Smooth muscle cell (in vitro differentiated cells): ENCODE data around the gene CCDC38. TPM values are rescaled to one million over a fixed set of nuclear protein-coding genes. Genes with fewer than 3 reads are reported as not detected.
A peak's percentile ranks its signal among the peaks of the same experiment; 100 is the strongest.

Experiments used
- DNase-seq: peaks from one replicate; lab custom pipeline; 2025; ENCODE audit not compliant: unreplicated experiment; lab: John Stamatoyannopoulos, UW
- H2AFZ ChIP-seq: fragments of 200-600 bp; sonication (generic); 2 replicates; pipeline ENCODE4 v1.6.0; 2016; ENCODE audit warnings: antibody characterized with exemption, low read depth, mild to moderate bottlenecking
- H3F3A ChIP-seq: fragments of 200-600 bp; sonication (generic); 2 replicates; pipeline ENCODE4 v1.6.0; 2017; ENCODE audit warnings: antibody characterized with exemption, low read depth
- H3K27ac ChIP-seq: fragments of 200-600 bp; sonication (generic); 2 replicates; pipeline ENCODE4 v1.5.1; 2016; ENCODE audit warnings: low read depth, mild to moderate bottlenecking
- H3K27me3 ChIP-seq: fragments of 200-600 bp; sonication (generic); 2 replicates; pipeline ENCODE4 v1.6.1; 2016; ENCODE audit warnings: low read depth, mild to moderate bottlenecking
- H3K36me3 ChIP-seq: fragments of 200-600 bp; sonication (generic); 2 replicates; pipeline ENCODE4 v1.5.1; 2016; ENCODE audit warnings: low read depth
- H3K4me1 ChIP-seq: fragments of 200-600 bp; sonication (generic); 2 replicates; pipeline ENCODE4 v1.5.1; 2016; ENCODE audit warnings: low read depth
- H3K4me2 ChIP-seq: fragments of 200-600 bp; sonication (generic); 2 replicates; pipeline ENCODE4 v1.6.0; 2016; ENCODE audit warnings: mild to moderate bottlenecking
- H3K4me3 ChIP-seq: fragments of 200-600 bp; sonication (generic); 2 replicates; pipeline ENCODE4 v1.5.1; 2016; ENCODE audit warnings: mild to moderate bottlenecking
- H3K79me2 ChIP-seq: fragments of 200-600 bp; sonication (generic); 2 replicates; pipeline ENCODE4 v1.6.0; 2016; ENCODE audit warnings: low read depth, mild to moderate bottlenecking
- H3K9ac ChIP-seq: fragments of 200-600 bp; sonication (generic); 2 replicates; pipeline ENCODE4 v1.6.0; 2016; ENCODE audit warnings: low read depth
- H3K9me3 ChIP-seq: fragments of 200-600 bp; sonication (generic); replicated peaks from 2 replicates; pipeline ENCODE4 v1.5.1; 2016; ENCODE audit warnings: low read depth
- H4K20me1 ChIP-seq: fragments of 200-600 bp; sonication (generic); 2 replicates; pipeline ENCODE4 v1.6.0; 2016; ENCODE audit warnings: low read depth
- WGBS: methylation state at CpG from one replicate; pipeline ENCODE4 v1.1.7; 2016; ENCODE audit warnings: low lambda C conversion rate; 5-methylcytosine and 5-hydroxymethylcytosine counted together
- polyA plus RNA-seq: library from polyadenylated mRNA; unstranded; fragments of >200 nt; fragmentation: Nextera tagmentation; extraction: Ambion mirVana; gene quantifications from 2 replicates; pipeline ENCODE4 v1.2.1, GENCODE V29; 2016
- total RNA-seq: library from RNA; depleted of rRNA; stranded (reverse); fragments of >200 nt; gene quantifications from 2 replicates; pipeline ENCODE4 v1.2.3, GENCODE V29; 2014
- TF ChIP-seq, protein P1 (sequence below): fragments of 200-600 bp; sonication (generic); IDR thresholded peaks from 2 replicates; pipeline ENCODE4 v1.5.1; 2017; ENCODE audit warnings: borderline replicate concordance, mild to moderate bottlenecking, antibody characterized with exemption; ENCODE audit not compliant: insufficient read depth, poor library complexity, severe bottlenecking

CCDC38 gene
- total and polyA plus RNA-seq, 2 experiments from 2014 or later: 0.39 TPM; not detected in 1

DNA sequence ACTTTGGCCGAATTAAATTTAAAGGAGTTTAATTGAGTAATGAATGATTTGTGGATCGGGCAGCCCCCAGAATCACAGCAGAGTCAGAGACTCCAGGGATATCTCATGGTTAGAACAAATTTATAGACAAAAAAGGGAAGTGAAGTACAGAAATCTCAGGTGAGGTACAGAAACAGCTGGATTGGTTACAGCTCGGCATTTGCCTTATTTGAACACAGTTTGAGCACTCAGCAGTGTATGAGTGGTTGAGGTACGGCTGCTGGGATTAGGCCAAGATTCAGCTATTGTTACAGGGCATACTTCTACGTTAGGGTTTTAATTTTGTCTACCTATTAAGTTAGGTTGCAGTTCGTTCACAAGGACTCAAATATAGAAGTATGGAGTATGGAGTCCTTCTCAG is 23.3 kb downstream of the CCDC38 start:
- Histone ChIP-seq H4K20me1 (no peaks in the 10 kb centered on the region), H3K79me2 (no peaks in the 10 kb centered on the region), H3K36me3 (no peaks in the 10 kb centered on the region), H3K27me3 (no peaks in the 10 kb centered on the region), H3K4me2 (no peak overlapping the region), H3K9me3 (no peaks in the 10 kb centered on the region), H3K4me1 (no peaks in the 10 kb centered on the region), H3K4me3 (no peak overlapping the region), H3K27ac (no peak overlapping the region), H3K9ac (no peak overlapping the region), H3F3A (no peaks in the 10 kb centered on the region), H2AFZ (peak overlapping the region; percentile 34)
- DNase-seq: no peak
- TF ChIP-seq, protein P1, sequence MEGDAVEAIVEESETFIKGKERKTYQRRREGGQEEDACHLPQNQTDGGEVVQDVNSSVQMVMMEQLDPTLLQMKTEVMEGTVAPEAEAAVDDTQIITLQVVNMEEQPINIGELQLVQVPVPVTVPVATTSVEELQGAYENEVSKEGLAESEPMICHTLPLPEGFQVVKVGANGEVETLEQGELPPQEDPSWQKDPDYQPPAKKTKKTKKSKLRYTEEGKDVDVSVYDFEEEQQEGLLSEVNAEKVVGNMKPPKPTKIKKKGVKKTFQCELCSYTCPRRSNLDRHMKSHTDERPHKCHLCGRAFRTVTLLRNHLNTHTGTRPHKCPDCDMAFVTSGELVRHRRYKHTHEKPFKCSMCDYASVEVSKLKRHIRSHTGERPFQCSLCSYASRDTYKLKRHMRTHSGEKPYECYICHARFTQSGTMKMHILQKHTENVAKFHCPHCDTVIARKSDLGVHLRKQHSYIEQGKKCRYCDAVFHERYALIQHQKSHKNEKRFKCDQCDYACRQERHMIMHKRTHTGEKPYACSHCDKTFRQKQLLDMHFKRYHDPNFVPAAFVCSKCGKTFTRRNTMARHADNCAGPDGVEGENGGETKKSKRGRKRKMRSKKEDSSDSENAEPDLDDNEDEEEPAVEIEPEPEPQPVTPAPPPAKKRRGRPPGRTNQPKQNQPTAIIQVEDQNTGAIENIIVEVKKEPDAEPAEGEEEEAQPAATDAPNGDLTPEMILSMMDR: no peak
- WGBS: 87% methylated on average over 6 of the region's 6 CpGs

DNA sequence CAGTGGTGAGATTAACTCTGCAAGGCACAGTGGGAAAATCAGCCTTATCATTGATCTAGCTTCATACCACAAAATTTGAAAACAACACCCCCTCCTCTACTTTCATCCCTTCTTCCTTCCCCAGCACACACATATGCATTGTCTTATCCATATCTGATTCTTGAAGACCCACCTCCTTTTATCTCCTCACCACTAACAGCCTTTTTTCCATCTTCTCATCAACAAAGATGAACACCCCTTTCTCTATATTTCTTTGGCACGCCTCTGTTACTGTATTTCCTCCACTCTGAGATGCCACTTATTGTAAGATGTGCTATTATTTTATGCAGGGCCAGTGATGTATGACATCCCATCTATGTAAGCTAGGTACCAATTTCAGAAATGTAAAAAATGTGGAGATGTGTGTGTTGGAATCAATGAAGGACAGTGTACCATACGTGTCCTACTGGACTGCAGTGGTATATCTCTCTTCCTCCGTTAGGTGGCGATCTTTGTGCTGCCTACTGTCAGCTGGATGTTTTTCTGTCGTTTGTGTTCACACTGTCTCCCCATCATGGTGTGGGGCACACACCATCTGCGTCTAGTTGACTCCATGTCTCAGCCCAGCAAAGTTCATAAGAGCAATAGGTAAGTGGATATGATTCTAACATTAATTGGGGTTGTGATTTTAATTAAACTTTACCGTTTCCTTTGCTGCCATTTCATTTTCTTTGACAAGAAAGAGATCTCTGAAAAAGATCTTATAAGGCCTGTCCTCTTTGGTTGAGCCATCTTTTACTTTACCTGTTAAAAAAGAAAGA is 24.0 kb downstream of the CCDC38 start:
- Histone ChIP-seq H3K4me2 (no peak overlapping the region), H3K79me2 (no peaks in the 10 kb centered on the region), H3F3A (no peaks in the 10 kb centered on the region), H2AFZ (peak overlapping the region; percentile 34), H3K27me3 (no peaks in the 10 kb centered on the region), H3K4me1 (no peaks in the 10 kb centered on the region), H3K9me3 (no peaks in the 10 kb centered on the region), H3K4me3 (no peak overlapping the region), H3K9ac (no peak overlapping the region), H4K20me1 (no peaks in the 10 kb centered on the region), H3K27ac (no peak overlapping the region), H3K36me3 (no peaks in the 10 kb centered on the region)
- DNase-seq: no peak
- TF ChIP-seq, protein P1: peak; percentile 69
- WGBS: 18% methylated on average over 7 of the region's 7 CpGs

DNA sequence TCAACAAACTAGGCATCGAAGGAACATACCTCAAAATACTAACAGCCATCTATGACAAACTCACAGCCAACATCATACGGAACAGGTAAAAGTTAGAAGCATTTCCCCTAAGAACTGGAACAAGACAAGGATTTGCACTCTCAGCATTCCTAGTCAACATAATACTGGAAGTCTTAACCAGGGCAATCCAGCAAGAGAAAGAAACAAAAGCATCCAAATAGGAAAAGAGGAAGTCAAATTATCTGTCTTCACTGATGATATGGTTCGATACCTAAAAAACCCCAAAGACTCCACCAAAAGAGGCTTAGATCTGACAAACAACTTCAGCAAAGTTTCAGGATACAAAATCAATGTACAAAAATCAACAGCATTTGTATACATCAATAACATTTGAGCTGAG is 32.5 kb downstream of the CCDC38 start:
- WGBS: 94% methylated on average over 3 of the region's 3 CpGs
- no peaks in the 10 kb centered on the region for H4K20me1 ChIP-seq
- no peak overlapping the region for H3K9ac ChIP-seq
- H3K27ac ChIP-seq: no peak overlapping the region
- TF ChIP-seq, protein P1: no peak
- H3K4me2 ChIP-seq: no peak overlapping the region
- H3K4me1 ChIP-seq: no peaks in the 10 kb centered on the region
- no peaks in the 10 kb centered on the region for H3F3A ChIP-seq
- no peaks in the 10 kb centered on the region for H3K9me3 ChIP-seq
- no peaks in the 10 kb centered on the region for H3K36me3 ChIP-seq
- H3K79me2 ChIP-seq: no peaks in the 10 kb centered on the region
- H3K4me3 ChIP-seq: no peak overlapping the region
- H2AFZ ChIP-seq: no peak overlapping the region
- no peak for DNase-seq
- H3K27me3 ChIP-seq: no peaks in the 10 kb centered on the region

DNA sequence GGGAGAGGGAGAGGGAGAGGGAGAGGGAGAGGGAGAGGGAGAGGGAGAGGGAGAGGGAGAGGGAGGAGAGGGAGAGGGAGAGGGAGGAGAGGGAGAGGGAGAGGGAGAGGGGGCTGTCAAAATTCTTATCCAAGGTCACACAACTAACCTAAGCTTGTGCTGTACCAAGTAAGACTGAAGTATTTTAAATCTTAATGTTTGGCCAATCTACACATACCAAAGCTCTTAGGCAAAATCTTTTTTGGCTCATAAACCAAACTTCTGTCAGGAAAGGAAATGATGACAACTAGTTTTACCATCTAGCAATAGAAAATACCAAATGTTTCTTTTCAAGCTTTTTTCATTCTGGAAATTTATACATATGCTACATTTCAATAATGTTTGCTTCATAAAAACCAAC is 33.8 kb downstream of the CCDC38 start:
- no peak overlapping the region for H3K9ac ChIP-seq
- H3K4me2 ChIP-seq: no peak overlapping the region
- H3K4me1 ChIP-seq: no peaks in the 10 kb centered on the region
- H3K9me3 ChIP-seq: no peaks in the 10 kb centered on the region
- no peak overlapping the region for H3K4me3 ChIP-seq
- no peaks in the 10 kb centered on the region for H3K27me3 ChIP-seq
- no peak for DNase-seq
- no peaks in the 10 kb centered on the region for H3K36me3 ChIP-seq
- H2AFZ ChIP-seq: no peak overlapping the region
- TF ChIP-seq, protein P1: no peak
- no peaks in the 10 kb centered on the region for H4K20me1 ChIP-seq
- H3K79me2 ChIP-seq: no peaks in the 10 kb centered on the region
- no peak overlapping the region for H3K27ac ChIP-seq
- no peaks in the 10 kb centered on the region for H3F3A ChIP-seq
